WTC11 (cell line): ENCODE measurements around the gene MAGI2. TPM values are rescaled to one million over a fixed set of nuclear protein-coding genes. Genes with fewer than 3 reads are reported as not detected.

Experiments used
- ATAC-seq: fragments of 200-7000 bp; cut with Tn5 transposase; 2 replicates; pipeline ENCODE4 v1.10.0; 2021; ENCODE audit warnings: mild to moderate bottlenecking, moderate library complexity
- CTCF ChIA-PET: fragments of 300-600 bp; sonication (Branson Sonifier 250); formaldehyde crosslinking; loops from one replicate; lab custom pipeline; 2021; ENCODE audit warnings: antibody characterized with exemption; lab: Charles Lee
- POLR2A ChIA-PET: fragments of 350-600 bp; sonication (Branson Sonifier 250); formaldehyde crosslinking; loops from one replicate; lab custom pipeline; 2021; ENCODE audit warnings: antibody characterized with exemption; lab: Charles Lee
- DNase-seq: peaks from one replicate; pipeline ENCODE4 v3.0.0; 2021; ENCODE audit warnings: low spot score
- H3K27ac Mint-ChIP-seq: 2 replicates; pipeline ENCODE4 v1.8.0; 2021; ENCODE audit warnings: mixed read lengths
- H3K27me3 Mint-ChIP-seq: 2 replicates; pipeline ENCODE4 v1.8.0; 2021; ENCODE audit warnings: low read depth, mild to moderate bottlenecking, moderate library complexity, mixed read lengths
- H3K36me3 Mint-ChIP-seq: 2 replicates; pipeline ENCODE4 v1.8.0; 2021; ENCODE audit warnings: mixed read lengths
- H3K4me1 Mint-ChIP-seq: 2 replicates; pipeline ENCODE4 v1.8.0; 2022; ENCODE audit warnings: mixed read lengths
- H3K4me3 Mint-ChIP-seq: 2 replicates; pipeline ENCODE4 v1.8.0; 2021; ENCODE audit warnings: mild to moderate bottlenecking, moderate library complexity, mixed read lengths
- H3K9me3 Mint-ChIP-seq: 2 replicates; pipeline ENCODE4 v1.8.0; 2021; ENCODE audit warnings: mixed read lengths
- ELF4 ChIP-seq: sonication (generic); formaldehyde crosslinking; IDR thresholded peaks from 2 replicates; pipeline ENCODE4 v1.8.1; 2022; ENCODE audit warnings: low read depth, mild to moderate bottlenecking, moderate library complexity, missing genetic modification reagents
- GABPB1 ChIP-seq: sonication (generic); formaldehyde crosslinking; IDR thresholded peaks from 2 replicates; pipeline ENCODE4 v1.8.1; 2023; ENCODE audit warnings: mild to moderate bottlenecking, missing genetic modification reagents
- GRHL2 ChIP-seq: fragments of 250-450 bp; sonication (Bioruptor Pico); IDR thresholded peaks from 2 replicates; pipeline ENCODE4 v1.8.0; 2022; ENCODE audit warnings: mild to moderate bottlenecking, moderate library complexity; ENCODE audit not compliant: insufficient replicate concordance, severe bottlenecking
- GTF2I ChIP-seq: fragments of 250-450 bp; sonication (Bioruptor Pico); conservative IDR thresholded peaks from 2 replicates; pipeline ENCODE4 v1.4.0; 2021; ENCODE audit warnings: mild to moderate bottlenecking
- JAZF1 ChIP-seq: fragments of 250-450 bp; sonication (Bioruptor Pico); IDR thresholded peaks from 2 replicates; pipeline ENCODE4 v1.9.0; 2021; ENCODE audit warnings: moderate library complexity, mild to moderate bottlenecking, inconsistent platforms
- KAT7 ChIP-seq: sonication (generic); formaldehyde crosslinking; IDR thresholded peaks from 2 replicates; pipeline ENCODE4 v1.8.1; 2023; ENCODE audit warnings: missing genetic modification reagents, mild to moderate bottlenecking, borderline replicate concordance
- PRRX2 ChIP-seq: fragments of 250-450 bp; sonication (Bioruptor Pico); IDR thresholded peaks from 2 replicates; pipeline ENCODE4 v1.8.0; 2021; ENCODE audit warnings: mild to moderate bottlenecking
- SMAD4 ChIP-seq: sonication (generic); formaldehyde crosslinking; IDR thresholded peaks from 2 replicates; pipeline ENCODE4 v1.8.0; 2022; ENCODE audit warnings: mild to moderate bottlenecking, missing genetic modification reagents
- TEAD4 ChIP-seq: sonication (generic); formaldehyde crosslinking; IDR thresholded peaks from 2 replicates; pipeline ENCODE4 v1.8.0; 2022; ENCODE audit warnings: mild to moderate bottlenecking, missing genetic modification reagents
- TP53 ChIP-seq: sonication (generic); formaldehyde crosslinking; IDR thresholded peaks from 2 replicates; pipeline ENCODE4 v1.8.1; 2023; ENCODE audit warnings: mild to moderate bottlenecking, missing genetic modification reagents
- ZBTB21 ChIP-seq: sonication (generic); formaldehyde crosslinking; IDR thresholded peaks from 2 replicates; pipeline ENCODE4 v1.8.1; 2023; ENCODE audit warnings: mild to moderate bottlenecking, missing genetic modification reagents, borderline replicate concordance
- ZNF232 ChIP-seq: sonication (generic); formaldehyde crosslinking; IDR thresholded peaks from 2 replicates; pipeline ENCODE4 v1.8.0; 2022; ENCODE audit warnings: mild to moderate bottlenecking, missing genetic modification reagents
- total RNA-seq: library from RNA; stranded (reverse); gene quantifications from 3 replicates; pipeline ENCODE4 v1.2.3, GENCODE V29; 2021
- TF ChIP-seq, protein P1 (sequence below): fragments of 250-450 bp; sonication (Bioruptor Pico); IDR thresholded peaks from 2 replicates; pipeline ENCODE4 v2.1.2; 2022; ENCODE audit warnings: mild to moderate bottlenecking, moderate library complexity
- TF ChIP-seq, protein P2 (sequence below): sonication (generic); formaldehyde crosslinking; IDR thresholded peaks from 2 replicates; pipeline ENCODE4 v1.8.1; 2022; ENCODE audit warnings: low read depth, mild to moderate bottlenecking, moderate library complexity, missing genetic modification reagents, borderline replicate concordance
- TF ChIP-seq, protein P3 (sequence below): sonication (generic); formaldehyde crosslinking; IDR thresholded peaks from 2 replicates; pipeline ENCODE4 v1.8.1; 2022; ENCODE audit warnings: low read depth, missing genetic modification reagents, borderline replicate concordance
- TF ChIP-seq, protein P4 (sequence below): sonication (generic); formaldehyde crosslinking; IDR thresholded peaks from 2 replicates; pipeline ENCODE4 v1.8.0; 2022; ENCODE audit warnings: mild to moderate bottlenecking, missing genetic modification reagents
- TF ChIP-seq, protein P5 (sequence below): sonication (generic); formaldehyde crosslinking; IDR thresholded peaks from 2 replicates; pipeline ENCODE4 v1.8.1; 2023; ENCODE audit warnings: mild to moderate bottlenecking, missing genetic modification reagents
- TF ChIP-seq, protein P6 (sequence below): sonication (generic); formaldehyde crosslinking; IDR thresholded peaks from 2 replicates; pipeline ENCODE4 v1.8.1; 2023; ENCODE audit warnings: mild to moderate bottlenecking, moderate library complexity, missing genetic modification reagents
- TF ChIP-seq, protein P7 (sequence below): sonication (generic); formaldehyde crosslinking; conservative IDR thresholded peaks from 2 replicates; pipeline ENCODE4 v1.8.1; 2023; ENCODE audit warnings: mild to moderate bottlenecking, low read depth, missing genetic modification reagents, moderate library complexity

MAGI2 gene
- total RNA-seq, 1 experiment from 2014 or later: 26.6 TPM

DNA sequence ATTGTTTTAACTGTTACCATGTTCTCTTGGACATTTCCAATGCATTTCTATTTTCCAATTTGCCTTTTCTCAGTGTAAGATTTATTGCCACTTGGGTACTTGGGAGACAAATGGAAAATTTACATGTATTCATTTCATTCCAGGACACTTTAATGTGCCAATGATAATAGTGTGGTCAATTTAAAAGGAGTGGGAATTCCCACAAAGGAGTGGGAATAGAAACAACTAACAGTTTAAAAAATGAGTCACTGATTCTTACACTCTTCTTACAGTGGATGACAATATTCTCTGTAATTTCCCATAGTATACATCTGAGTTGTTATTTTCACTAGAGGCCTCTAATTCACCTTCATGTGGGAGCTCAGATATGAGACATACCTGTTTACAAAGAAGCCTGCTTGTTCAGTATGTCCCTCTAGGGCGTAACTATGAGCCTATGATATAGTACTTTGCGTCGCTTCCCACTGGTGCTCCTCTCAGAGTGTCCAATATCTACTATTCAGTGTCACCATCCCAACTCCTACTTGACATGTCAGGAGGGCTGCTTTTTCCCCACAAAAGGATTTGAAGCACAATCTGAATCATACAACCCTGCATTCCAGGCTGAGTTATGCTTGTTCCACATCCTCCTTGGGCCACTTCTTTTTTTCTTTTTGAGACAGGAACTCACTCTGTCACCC, 1353.6 kb downstream of the MAGI2 start:
- no peaks in the 10 kb centered on the region for H3K4me1 Mint-ChIP-seq
- CTCF ChIA-PET: interaction anchor here (1.2 kb wide), 1 partner anchor 34 kb away, joined by 4 read pairs; no protein-coding TSS in a partner anchor

More for the DNA sequence above, 1353.6 kb downstream of the MAGI2 start:
- H3K36me3 Mint-ChIP-seq: no peaks in the 10 kb centered on the region
- H3K9me3 Mint-ChIP-seq: peaks cover 11% of the 10 kb centered on the region
- H3K27me3 Mint-ChIP-seq: no peaks in the 10 kb centered on the region
- TF ChIP-seq GRHL2 (no peak), TP53 (no peak), SMAD4 (no peak), JAZF1 (CRISPR knock-in tag) (no peak), ZBTB21 (CRISPR knock-in tag) (no peak), GABPB1 (CRISPR knock-in tag) (no peak), TEAD4 (CRISPR knock-in tag) (no peak), PRRX2 (CRISPR knock-in tag) (no peak), GTF2I (CRISPR knock-in tag) (no peak), ELF4 (CRISPR knock-in tag) (no peak), KAT7 (CRISPR knock-in tag) (no peak), ZNF232 (CRISPR knock-in tag) (no peak)
- TF ChIP-seq, protein P1, sequence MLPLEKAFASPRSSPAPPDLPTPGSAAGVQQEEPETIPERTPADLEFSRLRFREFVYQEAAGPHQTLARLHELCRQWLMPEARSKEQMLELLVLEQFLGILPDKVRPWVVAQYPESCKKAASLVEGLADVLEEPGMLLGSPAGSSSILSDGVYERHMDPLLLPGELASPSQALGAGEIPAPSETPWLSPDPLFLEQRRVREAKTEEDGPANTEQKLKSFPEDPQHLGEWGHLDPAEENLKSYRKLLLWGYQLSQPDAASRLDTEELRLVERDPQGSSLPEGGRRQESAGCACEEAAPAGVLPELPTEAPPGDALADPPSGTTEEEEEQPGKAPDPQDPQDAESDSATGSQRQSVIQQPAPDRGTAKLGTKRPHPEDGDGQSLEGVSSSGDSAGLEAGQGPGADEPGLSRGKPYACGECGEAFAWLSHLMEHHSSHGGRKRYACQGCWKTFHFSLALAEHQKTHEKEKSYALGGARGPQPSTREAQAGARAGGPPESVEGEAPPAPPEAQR (CRISPR knock-in tag): no peak
- TF ChIP-seq, protein P2, sequence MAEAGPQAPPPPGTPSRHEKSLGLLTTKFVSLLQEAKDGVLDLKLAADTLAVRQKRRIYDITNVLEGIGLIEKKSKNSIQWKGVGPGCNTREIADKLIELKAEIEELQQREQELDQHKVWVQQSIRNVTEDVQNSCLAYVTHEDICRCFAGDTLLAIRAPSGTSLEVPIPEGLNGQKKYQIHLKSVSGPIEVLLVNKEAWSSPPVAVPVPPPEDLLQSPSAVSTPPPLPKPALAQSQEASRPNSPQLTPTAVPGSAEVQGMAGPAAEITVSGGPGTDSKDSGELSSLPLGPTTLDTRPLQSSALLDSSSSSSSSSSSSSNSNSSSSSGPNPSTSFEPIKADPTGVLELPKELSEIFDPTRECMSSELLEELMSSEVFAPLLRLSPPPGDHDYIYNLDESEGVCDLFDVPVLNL (CRISPR knock-in tag): no peak
- TF ChIP-seq, protein P3, sequence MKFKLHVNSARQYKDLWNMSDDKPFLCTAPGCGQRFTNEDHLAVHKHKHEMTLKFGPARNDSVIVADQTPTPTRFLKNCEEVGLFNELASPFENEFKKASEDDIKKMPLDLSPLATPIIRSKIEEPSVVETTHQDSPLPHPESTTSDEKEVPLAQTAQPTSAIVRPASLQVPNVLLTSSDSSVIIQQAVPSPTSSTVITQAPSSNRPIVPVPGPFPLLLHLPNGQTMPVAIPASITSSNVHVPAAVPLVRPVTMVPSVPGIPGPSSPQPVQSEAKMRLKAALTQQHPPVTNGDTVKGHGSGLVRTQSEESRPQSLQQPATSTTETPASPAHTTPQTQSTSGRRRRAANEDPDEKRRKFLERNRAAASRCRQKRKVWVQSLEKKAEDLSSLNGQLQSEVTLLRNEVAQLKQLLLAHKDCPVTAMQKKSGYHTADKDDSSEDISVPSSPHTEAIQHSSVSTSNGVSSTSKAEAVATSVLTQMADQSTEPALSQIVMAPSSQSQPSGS (CRISPR knock-in tag): no peak
- TF ChIP-seq, protein P4, sequence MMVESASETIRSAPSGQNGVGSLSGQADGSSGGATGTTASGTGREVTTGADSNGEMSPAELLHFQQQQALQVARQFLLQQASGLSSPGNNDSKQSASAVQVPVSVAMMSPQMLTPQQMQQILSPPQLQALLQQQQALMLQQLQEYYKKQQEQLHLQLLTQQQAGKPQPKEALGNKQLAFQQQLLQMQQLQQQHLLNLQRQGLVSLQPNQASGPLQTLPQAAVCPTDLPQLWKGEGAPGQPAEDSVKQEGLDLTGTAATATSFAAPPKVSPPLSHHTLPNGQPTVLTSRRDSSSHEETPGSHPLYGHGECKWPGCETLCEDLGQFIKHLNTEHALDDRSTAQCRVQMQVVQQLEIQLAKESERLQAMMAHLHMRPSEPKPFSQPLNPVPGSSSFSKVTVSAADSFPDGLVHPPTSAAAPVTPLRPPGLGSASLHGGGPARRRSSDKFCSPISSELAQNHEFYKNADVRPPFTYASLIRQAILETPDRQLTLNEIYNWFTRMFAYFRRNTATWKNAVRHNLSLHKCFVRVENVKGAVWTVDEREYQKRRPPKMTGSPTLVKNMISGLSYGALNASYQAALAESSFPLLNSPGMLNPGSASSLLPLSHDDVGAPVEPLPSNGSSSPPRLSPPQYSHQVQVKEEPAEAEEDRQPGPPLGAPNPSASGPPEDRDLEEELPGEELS (CRISPR knock-in tag): no peak
- TF ChIP-seq, protein P5, sequence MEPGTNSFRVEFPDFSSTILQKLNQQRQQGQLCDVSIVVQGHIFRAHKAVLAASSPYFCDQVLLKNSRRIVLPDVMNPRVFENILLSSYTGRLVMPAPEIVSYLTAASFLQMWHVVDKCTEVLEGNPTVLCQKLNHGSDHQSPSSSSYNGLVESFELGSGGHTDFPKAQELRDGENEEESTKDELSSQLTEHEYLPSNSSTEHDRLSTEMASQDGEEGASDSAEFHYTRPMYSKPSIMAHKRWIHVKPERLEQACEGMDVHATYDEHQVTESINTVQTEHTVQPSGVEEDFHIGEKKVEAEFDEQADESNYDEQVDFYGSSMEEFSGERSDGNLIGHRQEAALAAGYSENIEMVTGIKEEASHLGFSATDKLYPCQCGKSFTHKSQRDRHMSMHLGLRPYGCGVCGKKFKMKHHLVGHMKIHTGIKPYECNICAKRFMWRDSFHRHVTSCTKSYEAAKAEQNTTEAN: no peak
- TF ChIP-seq, protein P6, sequence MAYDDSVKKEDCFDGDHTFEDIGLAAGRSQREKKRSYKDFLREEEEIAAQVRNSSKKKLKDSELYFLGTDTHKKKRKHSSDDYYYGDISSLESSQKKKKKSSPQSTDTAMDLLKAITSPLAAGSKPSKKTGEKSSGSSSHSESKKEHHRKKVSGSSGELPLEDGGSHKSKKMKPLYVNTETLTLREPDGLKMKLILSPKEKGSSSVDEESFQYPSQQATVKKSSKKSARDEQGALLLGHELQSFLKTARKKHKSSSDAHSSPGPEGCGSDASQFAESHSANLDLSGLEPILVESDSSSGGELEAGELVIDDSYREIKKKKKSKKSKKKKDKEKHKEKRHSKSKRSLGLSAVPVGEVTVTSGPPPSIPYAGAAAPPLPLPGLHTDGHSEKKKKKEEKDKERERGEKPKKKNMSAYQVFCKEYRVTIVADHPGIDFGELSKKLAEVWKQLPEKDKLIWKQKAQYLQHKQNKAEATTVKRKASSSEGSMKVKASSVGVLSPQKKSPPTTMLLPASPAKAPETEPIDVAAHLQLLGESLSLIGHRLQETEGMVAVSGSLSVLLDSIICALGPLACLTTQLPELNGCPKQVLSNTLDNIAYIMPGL: no peak
- TF ChIP-seq, protein P7, sequence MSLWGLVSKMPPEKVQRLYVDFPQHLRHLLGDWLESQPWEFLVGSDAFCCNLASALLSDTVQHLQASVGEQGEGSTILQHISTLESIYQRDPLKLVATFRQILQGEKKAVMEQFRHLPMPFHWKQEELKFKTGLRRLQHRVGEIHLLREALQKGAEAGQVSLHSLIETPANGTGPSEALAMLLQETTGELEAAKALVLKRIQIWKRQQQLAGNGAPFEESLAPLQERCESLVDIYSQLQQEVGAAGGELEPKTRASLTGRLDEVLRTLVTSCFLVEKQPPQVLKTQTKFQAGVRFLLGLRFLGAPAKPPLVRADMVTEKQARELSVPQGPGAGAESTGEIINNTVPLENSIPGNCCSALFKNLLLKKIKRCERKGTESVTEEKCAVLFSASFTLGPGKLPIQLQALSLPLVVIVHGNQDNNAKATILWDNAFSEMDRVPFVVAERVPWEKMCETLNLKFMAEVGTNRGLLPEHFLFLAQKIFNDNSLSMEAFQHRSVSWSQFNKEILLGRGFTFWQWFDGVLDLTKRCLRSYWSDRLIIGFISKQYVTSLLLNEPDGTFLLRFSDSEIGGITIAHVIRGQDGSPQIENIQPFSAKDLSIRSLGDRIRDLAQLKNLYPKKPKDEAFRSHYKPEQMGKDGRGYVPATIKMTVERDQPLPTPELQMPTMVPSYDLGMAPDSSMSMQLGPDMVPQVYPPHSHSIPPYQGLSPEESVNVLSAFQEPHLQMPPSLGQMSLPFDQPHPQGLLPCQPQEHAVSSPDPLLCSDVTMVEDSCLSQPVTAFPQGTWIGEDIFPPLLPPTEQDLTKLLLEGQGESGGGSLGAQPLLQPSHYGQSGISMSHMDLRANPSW (CRISPR knock-in tag): no peak
- H3K27ac Mint-ChIP-seq: no peak overlapping the region
- ATAC-seq (no peak), DNase-seq (no peak)
- POLR2A ChIA-PET: no interaction called here
- no peak overlapping the region for H3K4me3 Mint-ChIP-seq
